Measurements from ENCODE around the gene NUDT2. TPM values are rescaled to one million over a fixed set of nuclear protein-coding genes. Genes with fewer than 3 reads are reported as not detected.

Gene NUDT2
- total RNA-seq, 1 donor from 2014 or later = 33.1 TPM

GRCh38 chr9:34332076-34332964, 3.0 kb downstream of the NUDT2 start:
- H3K4me3 ChIP-seq = no peak overlapping the region
- H3K9ac ChIP-seq = no peak overlapping the region
- H3K27me3 ChIP-seq = no peaks in the 10 kb centered on the region
- no peak overlapping the region for H2AFZ ChIP-seq (replicated peaks)
- Mint-ChIP-seq H3K9me3 (no peaks in the 10 kb centered on the region), H3K27ac (no peak overlapping the region), H3K4me1 (peaks cover 39% of the 10 kb centered on the region), H3K4me3 (peak overlapping the region; percentile 2), H3K27me3 (ENCODE audit: insufficient read depth, low read depth) (peaks cover 3% of the 10 kb centered on the region), H3K36me3 (no peaks in the 10 kb centered on the region)
- TF ChIP-seq CTCF (IDR thresholded peaks at IDR 0.05) (peak; percentile 58), EZH2phosphoT487 (IDR thresholded peaks at IDR 0.05) (no peak)
- peaks cover 28% of the 10 kb centered on the region for H4K20me1 ChIP-seq (ENCODE audit: low read depth)
- peaks cover 42% of the 10 kb centered on the region for H3K79me2 ChIP-seq (ENCODE audit: low read depth)
- H3K9me3 ChIP-seq (ENCODE audit: low read depth) = no peaks in the 10 kb centered on the region
- no peak overlapping the region for H3K4me2 ChIP-seq
- peaks cover 44% of the 10 kb centered on the region for H3F3A ChIP-seq (ENCODE audit: low read depth)
- H3K36me3 ChIP-seq = no peaks in the 10 kb centered on the region
- DNase-seq (ENCODE audit: low spot score) = peak; percentile 58
- no peak overlapping the region for H3K27ac ChIP-seq
- peaks cover 23% of the 10 kb centered on the region for H3K4me1 ChIP-seq

- H3K9me3 ChIP-seq (ENCODE audit: low read depth) = no peaks in the 10 kb centered on the region
- peak overlapping the region; percentile 0 for H3K27ac Mint-ChIP-seq
- peaks cover 28% of the 10 kb centered on the region for H4K20me1 ChIP-seq (ENCODE audit: low read depth)
- no peak overlapping the region for H2AFZ ChIP-seq (replicated peaks)
- peaks cover 16% of the 10 kb centered on the region for H3K4me1 ChIP-seq
- no peak overlapping the region for H3K4me3 Mint-ChIP-seq
- H3K27me3 ChIP-seq = no peaks in the 10 kb centered on the region
- no peaks in the 10 kb centered on the region for H3K9me3 Mint-ChIP-seq
- peaks cover 3% of the 10 kb centered on the region for H3K27me3 Mint-ChIP-seq (ENCODE audit: insufficient read depth, low read depth)
- H3K79me2 ChIP-seq (ENCODE audit: low read depth) = peaks cover 26% of the 10 kb centered on the region
- H3K36me3 ChIP-seq = no peaks in the 10 kb centered on the region
- no peak overlapping the region for H3K4me3 ChIP-seq
- H3K4me2 ChIP-seq = peak overlapping the region; percentile 31
- DNase-seq (ENCODE audit: low spot score) = no peak
- H3K27ac ChIP-seq = peak overlapping the region; percentile 12
- peak overlapping the region; percentile 39 for H3K9ac ChIP-seq
- peaks cover 37% of the 10 kb centered on the region for H3F3A ChIP-seq (ENCODE audit: low read depth)
- H3K4me1 Mint-ChIP-seq = peaks cover 31% of the 10 kb centered on the region
- TF ChIP-seq EZH2 (IDR thresholded peaks at IDR 0.05) (no peak), CTCF (IDR thresholded peaks at IDR 0.05) (no peak), EZH2phosphoT487 (IDR thresholded peaks at IDR 0.05) (no peak)
- H3K36me3 Mint-ChIP-seq = no peaks in the 10 kb centered on the region
These were observed 4.5 kb downstream of the NUDT2 start for GRCh38 chr9:34333836-34334235.

GRCh38 chr9:34334337-34334824, 5.0 kb downstream of the NUDT2 start:
- Histone ChIP-seq H3K27ac (peak overlapping the region; percentile 12), H2AFZ (replicated peaks) (no peak overlapping the region), H3F3A (ENCODE audit: low read depth) (peaks cover 36% of the 10 kb centered on the region), H3K36me3 (no peaks in the 10 kb centered on the region), H3K4me1 (peaks cover 16% of the 10 kb centered on the region), H3K79me2 (ENCODE audit: low read depth) (peaks cover 26% of the 10 kb centered on the region), H3K9me3 (ENCODE audit: low read depth) (no peaks in the 10 kb centered on the region), H3K4me2 (peak overlapping the region; percentile 31), H4K20me1 (ENCODE audit: low read depth) (peaks cover 28% of the 10 kb centered on the region), H3K9ac (peak overlapping the region; percentile 39), H3K4me3 (no peak overlapping the region), H3K27me3 (no peaks in the 10 kb centered on the region)
- Mint-ChIP-seq H3K4me1 (peaks cover 31% of the 10 kb centered on the region), H3K36me3 (no peaks in the 10 kb centered on the region), H3K4me3 (no peak overlapping the region), H3K9me3 (no peaks in the 10 kb centered on the region), H3K27ac (peak overlapping the region; percentile 12), H3K27me3 (ENCODE audit: insufficient read depth, low read depth) (peaks cover 3% of the 10 kb centered on the region)
- peak; percentile 42 for DNase-seq (ENCODE audit: low spot score)
- TF ChIP-seq CTCF (IDR thresholded peaks at IDR 0.05) (no peak), EZH2 (IDR thresholded peaks at IDR 0.05) (no peak), EZH2phosphoT487 (IDR thresholded peaks at IDR 0.05) (no peak)

Measured in neural progenitor cell (in vitro differentiated cells).